ENCODE data around the gene SGMS1.
"Not testable (repeated sequence)": the region's sequence is repeated elsewhere in the genome, so short reads cannot be mapped to it uniquely, and the experiment has no call there.

The SGMS1 gene

DNA sequence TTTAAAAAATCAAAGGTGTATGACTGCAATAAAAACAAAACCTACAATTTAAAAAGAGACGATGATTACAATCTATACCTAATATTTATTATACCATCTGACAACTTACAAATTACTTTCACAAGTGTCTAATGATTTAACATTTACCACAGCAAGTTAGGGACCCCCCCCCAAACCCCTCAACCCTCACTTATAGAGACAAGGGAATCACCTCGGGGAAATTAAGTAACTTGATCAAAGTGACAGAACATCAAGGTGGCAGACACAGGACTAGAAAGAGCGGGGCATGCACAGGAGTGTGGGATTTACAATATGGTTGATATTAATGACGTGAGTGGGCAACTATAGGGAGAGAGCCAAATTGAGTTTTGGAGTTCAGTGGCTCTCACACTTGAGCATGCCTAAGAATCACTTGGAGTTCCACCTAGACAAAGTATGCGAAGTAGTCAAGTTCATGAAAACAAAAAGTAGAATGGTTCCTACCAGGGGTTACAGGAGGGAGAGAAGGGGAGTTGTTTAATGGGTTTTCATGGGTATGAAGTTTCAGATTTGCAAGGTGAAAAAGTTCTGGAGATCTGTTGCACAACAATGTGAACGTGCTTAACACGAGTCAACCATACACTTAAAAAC, 43.4 kb downstream of the SGMS1 start:
- no peak for DNase-seq (ENCODE audit: low read depth)

DNA sequence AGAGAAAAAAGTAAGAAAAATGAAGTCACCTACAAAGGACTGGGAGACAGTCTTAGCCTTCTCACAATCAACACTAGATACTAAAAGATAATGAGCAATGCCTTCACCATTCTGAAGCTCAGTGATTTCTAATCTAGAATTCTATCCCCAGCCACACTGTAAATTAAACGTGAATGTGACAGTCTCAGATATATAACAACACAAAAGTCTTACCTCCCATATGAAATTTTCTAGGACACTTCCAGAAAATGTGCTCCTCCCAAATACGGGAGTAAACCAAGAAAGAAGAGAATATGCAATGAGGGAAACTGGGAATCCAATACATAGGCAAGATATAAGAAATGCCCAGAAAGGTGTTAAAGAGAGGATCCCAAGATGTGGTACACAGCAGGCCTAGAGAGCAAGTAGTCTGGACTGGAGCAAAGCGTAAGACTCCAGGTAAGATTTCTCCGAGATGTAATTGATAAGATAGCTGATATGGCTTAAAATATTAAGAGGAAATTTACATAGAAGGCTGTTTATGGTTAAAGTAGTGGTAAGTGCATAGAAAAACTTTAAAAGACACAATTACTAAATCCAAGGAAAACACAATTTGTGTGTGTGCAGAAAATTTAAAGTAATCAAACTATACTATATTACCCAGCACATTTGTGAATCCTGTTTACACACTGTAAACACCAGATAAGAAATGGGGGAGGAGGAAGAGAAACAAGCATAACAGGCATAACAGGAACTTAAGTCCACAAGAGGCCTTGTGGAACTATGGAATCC, 44.1 kb downstream of the SGMS1 start:
- no peak for DNase-seq (ENCODE audit: low read depth)

DNA sequence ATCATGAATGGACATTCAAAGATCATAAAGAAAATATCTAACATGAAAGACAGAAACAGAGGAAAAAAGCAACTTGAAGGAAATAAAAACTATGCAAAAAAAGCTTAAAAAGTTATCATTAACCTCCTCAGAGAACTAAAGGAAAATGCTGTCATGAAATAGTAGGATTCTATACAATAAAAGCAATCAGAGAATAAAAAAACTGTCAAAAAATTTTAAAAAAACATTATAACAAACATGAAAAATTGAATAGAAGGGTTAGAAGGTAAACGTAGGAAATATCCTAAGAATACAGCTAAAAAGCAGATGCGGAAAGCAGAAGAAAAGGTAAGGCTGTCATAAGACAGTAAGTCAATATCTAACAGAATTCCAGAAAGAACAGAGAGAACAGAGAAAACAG, 44.8 kb downstream of the SGMS1 start:
- no peak for DNase-seq (ENCODE audit: low read depth)

DNA sequence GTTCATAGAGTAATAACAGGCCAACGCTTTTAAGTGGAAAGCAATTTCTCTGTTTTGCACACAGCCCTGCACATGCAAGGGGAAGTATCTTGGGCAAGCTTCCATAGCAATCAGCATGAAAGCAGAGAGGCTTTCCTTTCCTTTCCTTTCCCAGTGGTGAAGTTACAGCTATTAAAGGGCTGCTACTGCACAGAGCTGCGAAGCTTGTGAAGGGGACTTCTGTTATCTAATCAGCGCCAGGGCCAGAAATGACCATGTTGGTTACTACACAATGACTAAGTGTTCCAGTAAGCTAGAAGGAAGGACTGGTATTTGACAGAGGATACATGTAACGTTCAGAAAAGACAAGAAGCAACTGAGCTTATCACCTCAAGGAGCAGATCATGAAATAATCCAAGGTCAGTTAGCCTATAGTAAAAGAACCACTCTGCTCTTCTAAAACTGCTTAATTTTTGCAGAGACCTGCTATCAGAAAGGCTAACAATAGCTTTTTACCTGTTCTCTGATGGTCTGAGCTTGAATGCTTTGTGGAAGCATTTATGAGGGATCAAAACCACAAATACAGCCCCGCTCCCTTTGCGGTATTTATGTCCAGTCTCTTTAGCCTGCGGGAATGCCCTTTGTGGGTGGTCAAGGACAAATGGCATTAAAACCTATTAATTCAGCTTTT, 45.9 kb downstream of the SGMS1 start:
- no peak for DNase-seq (ENCODE audit: low read depth)

DNA sequence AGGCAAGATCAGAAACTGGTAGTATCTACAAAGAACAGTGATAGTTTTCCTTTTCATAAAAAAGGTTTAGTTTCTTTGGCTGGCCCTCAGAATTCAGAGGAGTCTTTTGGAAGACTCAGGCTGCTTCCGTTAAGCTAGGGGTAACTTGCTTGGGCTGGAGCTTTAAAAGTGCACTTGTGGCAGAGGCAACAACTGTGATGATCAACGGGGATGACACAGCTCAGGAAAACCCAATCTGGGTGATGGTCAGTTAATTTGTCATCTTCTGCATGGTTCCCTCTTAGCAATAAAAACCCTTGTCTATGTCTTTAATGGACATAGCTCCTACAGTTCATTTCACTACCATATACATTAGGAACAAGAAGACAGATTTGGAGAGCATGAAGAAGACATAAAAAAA, 46.7 kb downstream of the SGMS1 start:
- DNase-seq (ENCODE audit: low read depth) = no peak

DNA sequence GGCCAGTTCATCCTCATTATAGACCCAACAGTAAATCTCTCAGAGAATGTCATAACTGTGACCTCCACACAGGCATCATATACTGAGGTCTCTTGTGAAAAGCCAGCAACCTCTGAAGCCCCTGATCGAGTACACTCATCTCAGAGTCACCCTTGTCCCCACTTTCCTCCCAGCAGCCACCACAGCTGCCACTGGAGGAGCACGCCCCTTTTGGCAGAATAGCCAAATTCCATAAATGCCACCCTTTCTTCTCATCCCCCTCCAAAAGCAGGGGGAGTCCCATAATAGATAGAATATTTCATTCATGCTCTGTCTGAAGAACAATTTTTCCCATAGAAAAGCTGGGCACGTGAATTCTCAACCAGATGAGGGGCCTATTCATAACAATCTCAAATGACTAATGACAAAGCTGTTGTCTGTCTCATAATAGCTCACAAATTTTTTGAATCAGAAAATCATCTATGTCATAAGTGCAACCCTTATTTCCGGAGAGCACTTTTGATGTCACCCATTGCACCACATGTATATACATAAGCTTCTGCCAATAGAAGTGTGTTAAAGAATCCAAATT, 47.4 kb downstream of the SGMS1 start:
- no peak for DNase-seq (ENCODE audit: low read depth)

DNA sequence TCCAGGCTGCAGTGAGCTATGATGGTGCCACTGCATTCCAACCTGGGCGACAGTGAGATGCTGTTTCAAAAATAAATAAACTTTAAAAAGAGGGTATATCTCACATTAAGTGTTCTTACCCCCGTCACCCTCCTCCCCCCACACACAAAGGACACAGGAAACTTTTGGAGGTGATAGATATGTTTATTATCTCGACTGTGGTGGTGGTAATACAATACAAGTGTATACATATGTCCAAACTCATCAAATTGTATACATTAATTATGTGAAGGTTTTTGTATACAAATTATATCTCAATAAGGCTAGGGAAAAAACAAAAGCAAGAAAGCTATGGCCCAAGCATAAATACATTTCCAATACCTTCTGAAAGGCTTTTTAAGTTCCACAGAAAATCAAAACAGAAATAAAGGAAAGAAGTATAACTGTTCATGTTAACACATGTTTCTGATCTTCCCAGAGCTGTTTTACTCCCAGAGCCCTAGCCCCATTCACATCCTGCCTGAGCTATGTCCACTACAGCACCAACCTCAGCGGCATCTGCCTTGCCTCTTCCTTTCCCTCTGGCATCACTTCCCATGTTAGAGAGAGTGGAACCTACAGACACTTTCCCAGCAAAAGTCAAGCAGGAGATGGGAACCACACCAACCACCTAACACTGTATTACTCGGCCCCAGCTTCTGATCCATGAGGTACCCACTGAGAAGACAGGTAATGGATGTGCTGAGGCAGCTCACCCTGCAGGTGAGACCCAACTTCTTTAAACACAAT, 48.1 kb downstream of the SGMS1 start:
- DNase-seq (ENCODE audit: low read depth) = no peak

DNA sequence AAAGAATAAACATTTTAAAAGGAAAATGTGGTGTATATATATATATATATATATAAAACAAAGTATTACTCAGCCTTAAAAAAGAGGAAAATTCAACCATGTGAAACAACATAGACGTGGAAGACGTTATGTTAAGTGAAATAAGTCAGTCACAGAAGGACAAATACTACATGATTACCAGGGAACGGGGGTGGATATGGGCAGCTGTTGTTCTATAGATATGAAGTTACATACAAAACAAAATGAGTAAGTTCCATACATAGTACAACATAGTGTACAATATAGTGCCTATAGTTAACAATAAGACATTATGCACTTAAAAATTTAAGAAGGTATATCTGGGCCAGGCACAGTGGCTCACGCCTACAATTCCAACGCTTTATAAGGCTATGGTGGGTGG, 48.8 kb downstream of the SGMS1 start:
- no peak for DNase-seq (ENCODE audit: low read depth)

DNA sequence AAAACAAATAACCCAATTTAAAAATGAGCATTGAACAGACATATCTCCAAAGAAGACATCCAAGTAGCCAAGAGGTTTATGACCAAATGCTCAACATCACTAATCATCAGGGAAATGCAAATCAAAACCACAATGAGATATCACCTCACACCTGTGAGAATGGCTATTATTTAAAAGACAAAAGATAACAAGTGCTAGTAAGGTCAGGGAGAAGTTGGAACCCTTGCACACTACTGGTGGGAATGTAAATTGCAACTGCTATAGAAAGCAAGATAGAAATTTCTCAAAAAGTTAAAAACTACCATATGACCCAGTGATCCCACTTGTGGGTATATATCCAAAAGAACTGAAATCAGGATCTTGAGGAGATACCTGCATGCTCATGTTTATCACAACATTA, 49.5 kb downstream of the SGMS1 start:
- no peak for DNase-seq (ENCODE audit: low read depth)

DNA sequence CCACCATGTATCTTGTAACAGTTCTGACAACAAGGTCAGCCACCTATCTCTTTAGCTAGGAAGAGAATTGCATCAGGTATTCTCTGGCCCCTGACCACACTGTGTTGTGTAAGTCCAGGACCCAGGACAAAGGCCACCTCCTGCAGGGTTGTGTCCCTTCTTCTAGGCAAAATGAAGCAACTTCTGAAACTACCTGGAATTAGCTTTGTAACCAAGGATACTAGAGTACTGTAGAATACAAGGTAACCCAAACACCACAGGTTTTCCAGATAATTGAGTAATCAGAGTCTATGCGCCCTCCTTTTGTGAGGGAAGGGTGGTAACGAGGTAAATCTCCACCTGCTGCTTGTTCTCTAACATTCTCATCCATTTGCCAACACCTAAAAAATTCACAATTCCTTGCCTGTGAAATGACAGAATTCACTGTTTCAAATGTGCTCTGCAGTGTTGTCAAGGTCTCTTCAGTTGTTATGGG, 51.7 kb downstream of the SGMS1 start:
- no peak for DNase-seq (ENCODE audit: low read depth)

DNA sequence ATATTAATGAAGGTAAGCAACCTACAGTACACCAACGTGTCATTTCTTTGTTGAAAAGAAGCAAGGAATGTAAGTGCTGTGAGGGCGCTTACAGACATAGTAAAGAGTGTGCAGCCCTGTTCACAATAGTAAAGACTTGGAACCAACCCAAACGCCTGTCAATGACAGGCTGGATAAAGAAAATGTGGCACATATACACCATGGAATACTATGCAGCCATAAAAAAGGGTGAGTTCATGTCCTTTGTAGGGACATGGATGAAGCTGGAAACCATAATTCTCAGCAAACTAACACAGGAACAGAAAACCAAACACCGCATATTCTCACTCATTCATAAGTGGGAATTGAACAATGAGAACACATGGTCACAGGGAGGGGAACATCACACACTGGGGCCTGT, 55.0 kb downstream of the SGMS1 start:
- not testable (repeated sequence) for DNase-seq (ENCODE audit: low read depth)

DNA sequence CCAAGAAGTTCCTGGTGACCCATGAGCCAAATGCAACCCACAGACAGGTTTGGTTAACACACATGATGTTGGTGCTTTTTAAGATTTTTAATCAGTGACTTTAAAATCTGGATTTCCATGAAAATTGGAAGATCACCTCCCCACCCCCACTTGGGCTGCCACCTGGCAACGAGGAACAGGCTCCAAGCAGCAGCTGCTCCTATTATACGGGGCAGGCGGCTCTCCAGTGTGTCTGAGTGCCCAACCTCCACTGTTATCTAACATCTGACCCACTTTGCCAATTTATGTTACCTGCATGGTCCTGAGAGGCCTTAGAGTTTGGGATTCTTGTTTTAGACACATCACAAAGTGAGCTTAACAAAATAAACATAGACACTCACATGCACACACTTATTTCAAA, 56.4 kb downstream of the SGMS1 start:
- no peak for DNase-seq (ENCODE audit: low read depth)

DNA sequence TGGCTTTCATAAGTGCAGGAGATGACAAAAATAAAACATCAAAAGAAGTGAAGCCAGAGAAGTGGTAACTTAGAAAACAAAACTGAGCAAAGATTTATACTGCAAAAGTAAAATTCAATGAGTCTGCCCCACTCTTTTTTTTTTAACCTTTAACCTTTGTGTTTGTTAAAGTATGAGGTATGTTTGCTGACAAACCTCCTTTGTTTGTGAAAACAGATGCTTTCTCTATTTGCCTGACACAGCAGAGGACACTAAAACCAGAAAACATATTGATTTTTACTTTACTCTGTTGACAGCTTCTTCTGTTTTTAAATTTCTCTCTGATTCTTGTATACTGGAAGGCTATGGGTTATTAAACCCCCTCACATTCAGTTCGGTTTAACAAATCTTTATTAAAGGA, 57.6 kb downstream of the SGMS1 start:
- no peak for DNase-seq (ENCODE audit: low read depth)

DNA sequence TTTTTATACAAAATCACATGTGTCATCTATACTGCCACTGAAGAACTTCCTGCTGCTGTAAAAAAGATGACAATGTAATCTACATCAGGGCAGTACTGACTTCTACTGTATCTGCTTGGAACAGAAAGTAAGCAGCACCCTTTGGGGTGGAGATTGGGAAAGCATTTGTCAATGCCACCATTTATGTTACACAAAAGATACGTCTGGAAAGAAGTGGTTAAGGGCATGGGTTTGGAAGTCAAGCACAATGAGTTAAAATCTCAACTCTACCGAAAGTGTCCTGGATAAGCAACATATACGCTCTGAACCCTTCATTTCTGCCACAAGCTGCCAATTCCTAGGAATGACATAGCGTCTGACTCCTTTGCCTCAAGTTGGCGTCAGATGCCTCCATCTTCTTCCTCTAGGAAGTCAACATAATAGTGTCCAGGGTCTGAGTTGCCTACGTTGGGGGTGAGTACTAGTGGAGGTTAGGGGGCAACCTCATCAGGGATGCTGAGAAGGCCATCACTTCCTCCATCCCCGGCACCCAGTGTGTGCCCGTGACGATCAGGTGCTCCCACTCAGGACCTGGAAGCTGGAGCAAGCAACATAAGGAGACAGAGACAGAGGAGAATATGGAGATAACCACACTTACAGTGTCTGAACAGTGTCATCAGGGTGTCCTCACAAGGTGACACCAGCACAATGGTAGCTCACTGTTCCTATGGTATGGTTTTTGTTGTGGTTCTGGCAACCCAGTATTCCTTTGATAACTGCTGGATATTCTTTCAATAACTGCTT, 58.3 kb downstream of the SGMS1 start:
- DNase-seq (ENCODE audit: low read depth) = no peak

DNA sequence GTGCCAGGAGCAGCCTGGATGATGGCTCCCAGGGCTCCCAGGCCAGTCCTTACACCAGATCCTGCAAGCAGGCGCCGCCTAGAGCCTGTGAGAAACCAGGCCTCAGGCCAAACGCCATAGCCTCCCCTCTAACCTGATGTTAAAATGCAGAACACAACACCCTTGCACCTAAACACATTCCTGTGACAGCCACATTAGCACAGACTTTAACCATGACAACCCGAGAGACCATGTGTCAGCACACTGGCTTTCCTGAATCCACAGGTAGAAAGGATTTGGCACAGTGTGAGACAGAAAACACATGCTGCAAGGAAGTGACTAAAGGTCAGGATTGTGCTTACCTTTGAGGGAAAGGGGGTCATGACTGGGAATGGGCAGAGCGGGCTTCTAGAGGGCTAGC, 59.9 kb downstream of the SGMS1 start:
- DNase-seq (ENCODE audit: low read depth) = no peak

DNA sequence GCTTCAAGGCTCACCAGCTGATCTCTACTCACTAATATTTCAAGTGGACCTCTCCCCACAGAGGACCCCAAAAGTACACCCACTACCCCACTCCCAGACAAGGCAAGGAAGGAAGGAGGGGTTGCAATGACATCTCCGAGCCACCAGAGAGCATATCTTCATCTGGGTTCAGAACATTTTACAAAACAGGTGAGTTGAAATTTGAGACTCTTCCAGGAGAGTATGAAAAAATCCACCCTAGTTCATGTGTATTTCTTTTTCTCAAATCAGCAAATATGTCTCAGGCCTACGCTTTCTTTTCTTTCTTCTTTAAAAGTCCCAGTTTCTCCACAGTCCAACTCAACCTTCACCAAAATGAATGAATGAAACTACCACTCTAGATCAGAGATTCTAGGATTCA, 61.9 kb downstream of the SGMS1 start:
- DNase-seq (ENCODE audit: low read depth) = no peak

DNA sequence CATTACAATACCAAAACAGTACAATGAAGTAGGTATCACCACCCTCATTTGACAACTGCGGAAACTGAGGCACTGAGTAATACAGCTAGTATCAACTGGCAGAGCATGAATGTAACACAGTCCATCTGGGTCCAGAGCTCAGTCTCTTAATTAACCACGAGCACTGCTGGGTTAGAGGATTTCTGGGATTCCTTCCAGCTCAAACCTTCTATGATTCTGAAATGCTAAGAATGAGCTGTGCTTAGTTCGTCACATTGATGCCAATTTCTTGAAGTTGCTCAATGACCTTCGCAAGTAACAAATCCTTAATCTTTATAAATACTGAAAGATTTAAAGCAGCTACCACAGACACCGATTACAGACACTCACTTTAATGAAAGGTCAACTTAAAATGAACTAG, 62.5 kb downstream of the SGMS1 start:
- DNase-seq (ENCODE audit: low read depth) = peak; percentile 93

DNA sequence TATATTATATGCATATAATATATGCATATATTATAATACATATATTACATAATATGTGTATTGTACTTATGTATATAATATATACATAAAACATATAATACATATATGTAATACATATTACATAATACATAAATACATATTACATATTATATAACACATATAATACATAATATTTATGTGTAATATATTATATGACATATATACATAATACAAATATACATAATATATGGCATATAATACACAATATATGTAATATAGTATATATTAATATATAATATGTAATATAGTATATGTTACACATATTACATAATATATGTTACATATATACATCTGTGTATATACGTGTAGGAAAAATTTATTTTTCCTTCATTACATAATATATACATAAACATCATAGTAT, 63.4 kb downstream of the SGMS1 start:
- DNase-seq (ENCODE audit: low read depth) = no peak

DNA sequence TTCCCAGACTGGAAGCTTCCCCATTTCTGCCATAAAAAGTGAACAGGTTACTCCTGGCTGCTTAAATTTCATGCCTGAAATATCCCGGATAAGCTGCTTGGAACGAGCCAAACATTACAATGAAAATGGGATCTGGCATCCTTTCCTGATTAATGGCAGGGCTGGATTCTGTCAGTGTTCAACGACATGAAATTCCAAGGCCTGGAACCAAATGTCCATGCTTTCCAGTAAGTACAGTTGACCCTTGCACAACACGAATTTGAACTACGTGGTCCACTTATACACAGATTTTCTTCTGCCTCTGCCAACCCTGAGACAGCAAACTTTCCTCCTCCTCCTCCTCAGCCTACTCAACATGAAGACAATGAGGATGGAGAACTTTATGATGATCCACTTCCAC, 65.4 kb downstream of the SGMS1 start:
- no peak for DNase-seq (ENCODE audit: low read depth)

DNA sequence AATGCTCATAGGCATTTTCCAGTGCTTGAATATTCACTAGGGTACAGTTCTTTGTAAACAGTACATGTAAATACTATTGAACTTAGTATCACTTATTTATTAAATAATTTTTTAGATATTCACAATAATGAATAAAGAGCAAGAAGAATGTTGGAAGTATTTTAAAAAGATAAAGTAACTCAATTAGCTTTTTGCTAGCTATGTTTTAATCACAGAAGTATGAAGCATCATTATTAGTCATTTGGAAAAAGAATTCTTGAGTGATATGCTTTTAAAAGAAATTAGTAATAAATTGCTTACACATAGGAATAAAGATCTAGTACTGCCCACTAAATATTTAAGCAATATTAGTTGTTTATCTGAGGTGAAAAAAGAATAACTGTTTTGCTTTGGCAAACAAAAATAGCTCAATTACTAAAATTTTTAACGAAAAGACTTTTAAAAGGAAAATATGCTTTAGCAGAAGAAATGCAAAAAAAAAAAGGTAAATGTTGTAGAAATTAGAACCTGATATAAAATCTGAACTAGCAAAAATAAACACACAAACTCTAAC, 66.5 kb downstream of the SGMS1 start:
- DNase-seq (ENCODE audit: low read depth) = no peak

Data from GM04504 (cell line).